K562 (cell line): ENCODE results near the gene PIGV. TPM values are rescaled to one million over a fixed set of nuclear protein-coding genes. Genes with fewer than 3 reads are reported as not detected.

Source experiments
- BCOR ChIP-seq: fragments of 450-650 bp; IDR thresholded peaks from 2 replicates; pipeline ENCODE4 v1.6.1; 2016
- BRD4 ChIP-seq: fragments of 200-600 bp; sonication (generic); IDR thresholded peaks from 2 replicates; pipeline ENCODE4 v1.6.1; 2017; ENCODE audit warnings: inconsistent platforms
- CHD2 ChIP-seq: IDR thresholded peaks from 2 replicates; pipeline ENCODE4 v1.6.1; 2011; ENCODE audit warnings: low read depth, low read length
- CLOCK ChIP-seq: fragments of 250-450 bp; sonication (Bioruptor Pico); IDR thresholded peaks from 2 replicates; pipeline ENCODE4 v1.4.0; 2020; ENCODE audit warnings: mild to moderate bottlenecking, moderate library complexity, borderline replicate concordance
- FOSL1 ChIP-seq: fragments of 200-800 bp; sonication (Bioruptor generic); conservative IDR thresholded peaks from 2 replicates; pipeline ENCODE4 v1.6.1; 2016; ENCODE audit warnings: missing genetic modification characterization, missing compliant biosample characterization
- KAT7 ChIP-seq: sonication (generic); formaldehyde crosslinking; IDR thresholded peaks from 2 replicates; pipeline ENCODE4 v1.8.0; 2022; ENCODE audit warnings: missing genetic modification reagents, mild to moderate bottlenecking, borderline replicate concordance
- KAT8 ChIP-seq: fragments of 450-650 bp; IDR thresholded peaks from 2 replicates; pipeline ENCODE4 v1.6.1; 2016; ENCODE audit warnings: low read depth, mild to moderate bottlenecking
- MAFG ChIP-seq: fragments of 450-650 bp; conservative IDR thresholded peaks from 2 replicates; pipeline ENCODE4 v1.6.1; 2016; ENCODE audit warnings: missing genetic modification characterization, missing compliant biosample characterization
- MITF ChIP-seq: IDR thresholded peaks from 2 replicates; pipeline ENCODE4 v1.6.1; 2014; ENCODE audit warnings: antibody characterized with exemption
- NCOA2 ChIP-seq, 2 experiments: fragments of 450-650 bp; IDR thresholded peaks; 2 replicates each; pipeline ENCODE4 v1.6.1; 2018; ENCODE audit warnings: mild to moderate bottlenecking in 2 of 2, moderate library complexity in 1 of 2; ENCODE audit not compliant: partially characterized antibody in 2 of 2
- NFIX ChIP-seq: fragments of 250-450 bp; sonication (Bioruptor Pico); IDR thresholded peaks from 2 replicates; pipeline ENCODE4 v1.4.0; 2020; ENCODE audit warnings: low read depth, mild to moderate bottlenecking, moderate library complexity
- NR1H2 ChIP-seq: sonication (generic); formaldehyde crosslinking; IDR thresholded peaks from 2 replicates; pipeline ENCODE4 v1.4.0; 2020; ENCODE audit warnings: mild to moderate bottlenecking, missing genetic modification reagents
- PHB2 ChIP-seq: fragments of 450-650 bp; IDR thresholded peaks from 2 replicates; pipeline ENCODE4 v1.6.1; 2017; ENCODE audit warnings: low read depth
- PYGO2 ChIP-seq: fragments of 450-650 bp; IDR thresholded peaks from 2 replicates; pipeline ENCODE4 v1.6.1; 2016; ENCODE audit warnings: mild to moderate bottlenecking, missing genetic modification characterization, moderate library complexity, missing compliant biosample characterization
- RBM25 ChIP-seq: fragments of 200-400 bp; formaldehyde crosslinking; IDR thresholded peaks from 2 replicates; pipeline ENCODE4 v1.6.1; 2018; ENCODE audit warnings: low read length, low read depth, moderate library complexity; ENCODE audit not compliant: severe bottlenecking
- SMAD2 ChIP-seq: fragments of 150-350 bp; IDR thresholded peaks from 2 replicates; pipeline ENCODE4 v1.6.1; 2014; ENCODE audit warnings: low read depth, mild to moderate bottlenecking, low read length
- TCF15 ChIP-seq: fragments of 250-450 bp; sonication (Bioruptor Pico); IDR thresholded peaks from 2 replicates; pipeline ENCODE4 v1.8.0; 2022; ENCODE audit warnings: moderate library complexity, mild to moderate bottlenecking, inconsistent platforms
- TCF7 ChIP-seq: sonication (generic); IDR thresholded peaks from 2 replicates; pipeline ENCODE4 v1.6.1; 2016; ENCODE audit warnings: antibody characterized with exemption, borderline replicate concordance
- TEAD2 ChIP-seq: fragments of 450-650 bp; IDR thresholded peaks from 2 replicates; pipeline ENCODE4 v1.6.1; 2016; ENCODE audit warnings: missing genetic modification characterization, control low read depth, missing compliant biosample characterization
- TFAM ChIP-seq: fragments of 250-450 bp; sonication (Bioruptor Pico); conservative IDR thresholded peaks from 2 replicates; pipeline ENCODE4 v1.5.0; 2021; ENCODE audit warnings: mild to moderate bottlenecking, moderate library complexity
- ZBTB12 ChIP-seq: fragments of 250-450 bp; sonication (Bioruptor Pico); IDR thresholded peaks from 2 replicates; pipeline ENCODE4 v1.4.0; 2020
- ZNF133 ChIP-seq: fragments of 250-450 bp; sonication (Bioruptor Pico); IDR thresholded peaks from 2 replicates; pipeline ENCODE4 v1.4.0; 2020; ENCODE audit warnings: mild to moderate bottlenecking
- ZNF445 ChIP-seq: fragments of 250-450 bp; sonication (Bioruptor Pico); IDR thresholded peaks from 2 replicates; pipeline ENCODE4 v1.4.0; 2020; ENCODE audit warnings: low read depth, mild to moderate bottlenecking, moderate library complexity
- ZNF764 ChIP-seq: fragments of 250-450 bp; sonication (Bioruptor Pico); IDR thresholded peaks from 2 replicates; pipeline ENCODE4 v1.4.0; 2020; ENCODE audit warnings: low read depth, mild to moderate bottlenecking, moderate library complexity
- ZNF785 ChIP-seq: fragments of 250-450 bp; sonication (Bioruptor Pico); IDR thresholded peaks from 2 replicates; pipeline ENCODE4 v1.4.0; 2020; ENCODE audit warnings: mild to moderate bottlenecking
- polyA plus RNA-seq, 8 experiments: library from polyadenylated mRNA; depleted of rRNA in 4 of 8; stranded (reverse) in 5 of 8; unstranded in 3 of 8; fragments of >200 nt; fragmentation: Nextera tagmentation in 2 of 8; fragmentation: Illumina TruSeq in 1 of 8; extraction: Ambion mirVana in 2 of 8; extraction: Trizol in 1 of 8; gene quantifications; 2 replicates each; pipeline versions ENCODE4 v1.2.1 to v1.2.3, GENCODE V29; 2011 to 2014; ENCODE audit warnings: inconsistent platforms in 1 of 8, missing spikeins in 1 of 8
- total RNA-seq, 7 experiments: library from RNA; depleted of rRNA in 6 of 7; stranded (reverse); fragments of >200 nt in 6 of 7; fragmentation: Illumina TruSeq in 2 of 7; extraction: Trizol in 2 of 7; gene quantifications; 2 replicates each; pipeline versions ENCODE4 v1.2.1 to v1.2.3, GENCODE V29; 2011 to 2021; ENCODE audit warnings: low replicate concordance in 1 of 7

Gene PIGV
- total and polyA plus RNA-seq, 9 of the 15 experiments (the other 6 are each of a cell fraction or from before 2014, with no cell fraction given): 8.4 to 21.8 (median 11.7) TPM

GRCh38 chr1:26744075-26744959 lies 43.4 kb upstream of the PIGV start (continued):
- TF ChIP-seq ZBTB12 (no peak; the same call in 1 of the 2 replicates), NR1H2 (CRISPR knock-in tag) (no peak), ZNF445 (CRISPR knock-in tag) (no peak), PHB2 (no peak), NFIX (CRISPR knock-in tag) (no peak), ZNF785 (CRISPR knock-in tag) (no peak), TCF15 (no peak), RBM25 (peak; percentile 71), PYGO2 (tag) (no peak), KAT8 (no peak), TCF7 (no peak), KAT7 (no peak), BCOR (peak; percentile 77), NCOA2 (IDR thresholded peaks at IDR 0.05; ENCODE audit: partially characterized antibody in 2 of 2) (no peak), ZNF133 (CRISPR knock-in tag) (no peak), MITF (peak; percentile 66; the same call in 1 of the 2 replicates), CHD2 (no peak), BRD4 (no peak), CLOCK (CRISPR knock-in tag) (no peak), FOSL1 (tag) (peak; percentile 76), TEAD2 (tag) (no peak), SMAD2 (no peak), TFAM (CRISPR knock-in tag) (no peak), MAFG (tag) (no peak), ZNF764 (no peak)
